WTC11 (cell line): ENCODE results near the gene CADM4. TPM values are rescaled to one million over a fixed set of nuclear protein-coding genes. Genes with fewer than 3 reads are reported as not detected.

Source experiments
- ATAC-seq: fragments of 200-7000 bp; cut with Tn5 transposase; 2 replicates; pipeline ENCODE4 v1.10.0; 2021; ENCODE audit warnings: mild to moderate bottlenecking, moderate library complexity
- CTCF ChIA-PET: fragments of 300-600 bp; sonication (Branson Sonifier 250); formaldehyde crosslinking; loops from one replicate; lab custom pipeline; 2021; ENCODE audit warnings: antibody characterized with exemption; lab: Charles Lee
- POLR2A ChIA-PET: fragments of 350-600 bp; sonication (Branson Sonifier 250); formaldehyde crosslinking; loops from one replicate; lab custom pipeline; 2021; ENCODE audit warnings: antibody characterized with exemption; lab: Charles Lee
- DNase-seq: peaks from one replicate; pipeline ENCODE4 v3.0.0; 2021; ENCODE audit warnings: low spot score
- H3K27ac Mint-ChIP-seq: 2 replicates; pipeline ENCODE4 v1.8.0; 2021; ENCODE audit warnings: mixed read lengths
- H3K27me3 Mint-ChIP-seq: 2 replicates; pipeline ENCODE4 v1.8.0; 2021; ENCODE audit warnings: low read depth, mild to moderate bottlenecking, moderate library complexity, mixed read lengths
- H3K36me3 Mint-ChIP-seq: 2 replicates; pipeline ENCODE4 v1.8.0; 2021; ENCODE audit warnings: mixed read lengths
- H3K4me1 Mint-ChIP-seq: 2 replicates; pipeline ENCODE4 v1.8.0; 2022; ENCODE audit warnings: mixed read lengths
- H3K4me3 Mint-ChIP-seq: 2 replicates; pipeline ENCODE4 v1.8.0; 2021; ENCODE audit warnings: mild to moderate bottlenecking, moderate library complexity, mixed read lengths
- H3K9me3 Mint-ChIP-seq: 2 replicates; pipeline ENCODE4 v1.8.0; 2021; ENCODE audit warnings: mixed read lengths
- AR ChIP-seq: fragments of 250-450 bp; sonication (Bioruptor Pico); IDR thresholded peaks from 2 replicates; pipeline ENCODE4 v1.9.0; 2021; ENCODE audit warnings: mild to moderate bottlenecking
- ATF2 ChIP-seq: sonication (generic); formaldehyde crosslinking; IDR thresholded peaks from 2 replicates; pipeline ENCODE4 v1.8.1; 2022; ENCODE audit warnings: low read depth, missing genetic modification reagents, borderline replicate concordance
- ESRRA ChIP-seq: sonication (generic); formaldehyde crosslinking; IDR thresholded peaks from 2 replicates; pipeline ENCODE4 v1.8.1; 2022; ENCODE audit warnings: mild to moderate bottlenecking, missing genetic modification reagents, borderline replicate concordance
- ETV6 ChIP-seq: sonication (generic); formaldehyde crosslinking; IDR thresholded peaks from 2 replicates; pipeline ENCODE4 v1.8.1; 2022; ENCODE audit warnings: mild to moderate bottlenecking, missing genetic modification reagents
- GRHL2 ChIP-seq: fragments of 250-450 bp; sonication (Bioruptor Pico); IDR thresholded peaks from 2 replicates; pipeline ENCODE4 v1.8.0; 2022; ENCODE audit warnings: mild to moderate bottlenecking, moderate library complexity; ENCODE audit not compliant: insufficient replicate concordance, severe bottlenecking
- MLX ChIP-seq: sonication (generic); formaldehyde crosslinking; IDR thresholded peaks from 2 replicates; pipeline ENCODE4 v1.8.1; 2023; ENCODE audit warnings: mild to moderate bottlenecking, missing genetic modification reagents, moderate library complexity
- SOX15 ChIP-seq: fragments of 250-450 bp; sonication (Bioruptor Pico); IDR thresholded peaks from 2 replicates; pipeline ENCODE4 v1.9.0; 2021; ENCODE audit warnings: mild to moderate bottlenecking
- TP53 ChIP-seq: sonication (generic); formaldehyde crosslinking; IDR thresholded peaks from 2 replicates; pipeline ENCODE4 v1.8.1; 2023; ENCODE audit warnings: mild to moderate bottlenecking, missing genetic modification reagents
- USF2 ChIP-seq: sonication (generic); formaldehyde crosslinking; IDR thresholded peaks from 2 replicates; pipeline ENCODE4 v1.8.1; 2023; ENCODE audit warnings: mild to moderate bottlenecking, missing genetic modification reagents, moderate library complexity
- ZNF138 ChIP-seq: sonication (generic); formaldehyde crosslinking; conservative IDR thresholded peaks from 2 replicates; pipeline ENCODE4 v1.8.1; 2022; ENCODE audit warnings: mild to moderate bottlenecking, moderate library complexity, missing genetic modification reagents
- ZNF281 ChIP-seq: sonication (generic); formaldehyde crosslinking; IDR thresholded peaks from 2 replicates; pipeline ENCODE4 v1.8.0; 2023; ENCODE audit warnings: mild to moderate bottlenecking, missing genetic modification reagents
- ZNF512 ChIP-seq: sonication (generic); formaldehyde crosslinking; IDR thresholded peaks from 2 replicates; pipeline ENCODE4 v1.8.1; 2022; ENCODE audit warnings: missing genetic modification reagents, borderline replicate concordance
- total RNA-seq: library from RNA; stranded (reverse); gene quantifications from 3 replicates; pipeline ENCODE4 v1.2.3, GENCODE V29; 2021

CADM4 gene
- total RNA-seq, 1 experiment from 2014 or later: 13.3 TPM

- DNase-seq (no peak), ATAC-seq (no peak)
- H3K27ac Mint-ChIP-seq: no peak overlapping the region
- no peak overlapping the region for H3K4me3 Mint-ChIP-seq
- H3K9me3 Mint-ChIP-seq: no peaks in the 10 kb centered on the region
- H3K27me3 Mint-ChIP-seq: no peaks in the 10 kb centered on the region; the same call in 1 of the 2 replicates
- TF ChIP-seq ZNF138 (CRISPR knock-in tag) (no peak), TP53 (CRISPR knock-in tag) (no peak), ZNF512 (CRISPR knock-in tag) (no peak), ZNF281 (CRISPR knock-in tag) (no peak), GRHL2 (CRISPR knock-in tag) (no peak)
- ChIA-PET CTCF (interaction anchor here (1.6 to 2.3 kb wide), 3 partner anchors 10 to 87 kb away, joined by 3 to 7 read pairs (median 3); no protein-coding TSS in a partner anchor), POLR2A (no interaction called here)
- peaks cover 34% of the 10 kb centered on the region for H3K36me3 Mint-ChIP-seq
- no peaks in the 10 kb centered on the region for H3K4me1 Mint-ChIP-seq
Observed at GRCh38 chr19:43658494-43658893, 18.8 kb upstream of the CADM4 start.

- peaks cover 38% of the 10 kb centered on the region for H3K36me3 Mint-ChIP-seq
- no peak overlapping the region for H3K27ac Mint-ChIP-seq
- ATAC-seq (no peak), DNase-seq (no peak)
- TF ChIP-seq ATF2 (CRISPR knock-in tag) (no peak), SOX15 (no peak), ETV6 (CRISPR knock-in tag) (no peak), USF2 (CRISPR knock-in tag) (no peak), ZNF281 (CRISPR knock-in tag) (no peak), MLX (no peak), AR (no peak), ESRRA (no peak)
- ChIA-PET POLR2A (no interaction called here), CTCF (interaction anchor here (1.6 to 1.7 kb wide), 2 partner anchors 9 to 87 kb away, joined by 3 read pairs; no protein-coding TSS in a partner anchor)
- no peaks in the 10 kb centered on the region; the same call in 1 of the 2 replicates for H3K27me3 Mint-ChIP-seq
- no peaks in the 10 kb centered on the region for H3K9me3 Mint-ChIP-seq
- no peak overlapping the region for H3K4me3 Mint-ChIP-seq
- no peaks in the 10 kb centered on the region for H3K4me1 Mint-ChIP-seq
Observed at GRCh38 chr19:43658001-43658400, 18.4 kb upstream of the CADM4 start.
